Measurements from ENCODE around the gene NUB1.

- TF ChIP-seq POLR2AphosphoS5 (IDR thresholded peaks at IDR 0.05) (no peak), CTCF (IDR thresholded peaks at IDR 0.05) (no peak), POLR2A (IDR thresholded peaks at IDR 0.05) (no peak), EP300 (IDR thresholded peaks at IDR 0.05) (no peak)
Observed at GRCh38 chr7:151405056-151405455, 63.4 kb downstream of the NUB1 start.
